Uterus (tissue), 2 donors: ENCODE data around the gene TP53RK.

ENCODE experiments used
- CTCF ChIP-seq, 4 experiments: fragments of 200-600 bp in 2 of 4; fragments of 450-650 bp in 2 of 4; sonication (generic) in 2 of 4; IDR thresholded peaks; one replicate each; pipeline ENCODE4 v1.5.1; 2016 to 2019; ENCODE audit warnings: antibody characterized with exemption in 4 of 4, mild to moderate bottlenecking in 2 of 4, moderate library complexity in 1 of 4
- POLR2A ChIP-seq, 2 donors: fragments of 450-650 bp; IDR thresholded peaks; one replicate each; pipeline ENCODE4 v1.6.1; 2016; ENCODE audit warnings: antibody characterized with exemption in 2 of 2, mild to moderate bottlenecking in 1 of 2, moderate library complexity in 1 of 2

- TF ChIP-seq CTCF (IDR thresholded peaks at IDR 0.05): no peak
- no peak for TF ChIP-seq POLR2A (IDR thresholded peaks at IDR 0.05)
Measured at GRCh38 chr20:46688151-46689081, 828 bp downstream of the TP53RK start.
